Smooth muscle cell (in vitro differentiated cells): ENCODE measurements around the gene TTPAL. TPM values are rescaled to one million over a fixed set of nuclear protein-coding genes. Genes with fewer than 3 reads are reported as not detected.

Experiments
- DNase-seq: peaks from one replicate; lab custom pipeline; 2025; ENCODE audit not compliant: unreplicated experiment; lab: John Stamatoyannopoulos, UW
- H2AFZ ChIP-seq: fragments of 200-600 bp; sonication (generic); 2 replicates; pipeline ENCODE4 v1.6.0; 2016; ENCODE audit warnings: antibody characterized with exemption, low read depth, mild to moderate bottlenecking
- H3F3A ChIP-seq: fragments of 200-600 bp; sonication (generic); 2 replicates; pipeline ENCODE4 v1.6.0; 2017; ENCODE audit warnings: antibody characterized with exemption, low read depth
- H3K27ac ChIP-seq: fragments of 200-600 bp; sonication (generic); 2 replicates; pipeline ENCODE4 v1.5.1; 2016; ENCODE audit warnings: low read depth, mild to moderate bottlenecking
- H3K27me3 ChIP-seq: fragments of 200-600 bp; sonication (generic); 2 replicates; pipeline ENCODE4 v1.6.1; 2016; ENCODE audit warnings: low read depth, mild to moderate bottlenecking
- H3K36me3 ChIP-seq: fragments of 200-600 bp; sonication (generic); 2 replicates; pipeline ENCODE4 v1.5.1; 2016; ENCODE audit warnings: low read depth
- H3K4me1 ChIP-seq: fragments of 200-600 bp; sonication (generic); 2 replicates; pipeline ENCODE4 v1.5.1; 2016; ENCODE audit warnings: low read depth
- H3K4me2 ChIP-seq: fragments of 200-600 bp; sonication (generic); 2 replicates; pipeline ENCODE4 v1.6.0; 2016; ENCODE audit warnings: mild to moderate bottlenecking
- H3K4me3 ChIP-seq: fragments of 200-600 bp; sonication (generic); 2 replicates; pipeline ENCODE4 v1.5.1; 2016; ENCODE audit warnings: mild to moderate bottlenecking
- H3K79me2 ChIP-seq: fragments of 200-600 bp; sonication (generic); 2 replicates; pipeline ENCODE4 v1.6.0; 2016; ENCODE audit warnings: low read depth, mild to moderate bottlenecking
- H3K9ac ChIP-seq: fragments of 200-600 bp; sonication (generic); 2 replicates; pipeline ENCODE4 v1.6.0; 2016; ENCODE audit warnings: low read depth
- H3K9me3 ChIP-seq: fragments of 200-600 bp; sonication (generic); replicated peaks from 2 replicates; pipeline ENCODE4 v1.5.1; 2016; ENCODE audit warnings: low read depth
- H4K20me1 ChIP-seq: fragments of 200-600 bp; sonication (generic); 2 replicates; pipeline ENCODE4 v1.6.0; 2016; ENCODE audit warnings: low read depth
- WGBS: methylation state at CpG from one replicate; pipeline ENCODE4 v1.1.7; 2016; ENCODE audit warnings: low lambda C conversion rate; 5-methylcytosine and 5-hydroxymethylcytosine counted together
- polyA plus RNA-seq: library from polyadenylated mRNA; unstranded; fragments of >200 nt; fragmentation: Nextera tagmentation; extraction: Ambion mirVana; gene quantifications from 2 replicates; pipeline ENCODE4 v1.2.1, GENCODE V29; 2016
- total RNA-seq: library from RNA; depleted of rRNA; stranded (reverse); fragments of >200 nt; gene quantifications from 2 replicates; pipeline ENCODE4 v1.2.3, GENCODE V29; 2014
- TF ChIP-seq, protein P1 (sequence below): fragments of 200-600 bp; sonication (generic); IDR thresholded peaks from 2 replicates; pipeline ENCODE4 v1.5.1; 2017; ENCODE audit warnings: borderline replicate concordance, mild to moderate bottlenecking, antibody characterized with exemption; ENCODE audit not compliant: insufficient read depth, poor library complexity, severe bottlenecking

TTPAL gene
- total and polyA plus RNA-seq, 2 experiments from 2014 or later: 5.6 to 5.8 TPM

DNA sequence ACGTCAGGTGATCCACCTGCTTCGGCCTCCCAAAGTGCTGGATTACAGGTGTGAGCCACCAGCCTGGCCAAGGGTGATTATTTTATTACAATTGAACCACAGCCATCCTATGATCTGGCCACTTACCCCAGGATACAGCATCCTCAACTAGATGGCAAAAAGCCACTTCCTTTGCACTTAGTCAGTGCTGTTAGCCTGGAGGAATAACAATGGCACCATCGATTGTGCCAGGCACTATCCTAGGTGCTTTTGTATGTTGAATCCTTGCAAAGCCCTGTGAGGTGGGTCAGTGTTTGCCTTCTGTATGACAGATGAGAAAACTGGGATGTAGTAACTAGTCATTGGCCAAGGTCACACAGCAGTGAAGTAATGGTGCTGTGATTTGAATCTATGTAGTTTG lies 11.2 kb upstream of the TTPAL start:
- Histone ChIP-seq H3K36me3 (no peaks in the 10 kb centered on the region), H4K20me1 (no peaks in the 10 kb centered on the region), H3K27ac (no peak overlapping the region), H3K9me3 (no peaks in the 10 kb centered on the region), H3K9ac (no peak overlapping the region), H3K4me3 (no peak overlapping the region), H3K27me3 (no peaks in the 10 kb centered on the region), H3K4me1 (no peaks in the 10 kb centered on the region), H3K4me2 (no peak overlapping the region), H3F3A (no peaks in the 10 kb centered on the region), H3K79me2 (no peaks in the 10 kb centered on the region), H2AFZ (no peak overlapping the region)
- no peak for DNase-seq
- TF ChIP-seq, protein P1, sequence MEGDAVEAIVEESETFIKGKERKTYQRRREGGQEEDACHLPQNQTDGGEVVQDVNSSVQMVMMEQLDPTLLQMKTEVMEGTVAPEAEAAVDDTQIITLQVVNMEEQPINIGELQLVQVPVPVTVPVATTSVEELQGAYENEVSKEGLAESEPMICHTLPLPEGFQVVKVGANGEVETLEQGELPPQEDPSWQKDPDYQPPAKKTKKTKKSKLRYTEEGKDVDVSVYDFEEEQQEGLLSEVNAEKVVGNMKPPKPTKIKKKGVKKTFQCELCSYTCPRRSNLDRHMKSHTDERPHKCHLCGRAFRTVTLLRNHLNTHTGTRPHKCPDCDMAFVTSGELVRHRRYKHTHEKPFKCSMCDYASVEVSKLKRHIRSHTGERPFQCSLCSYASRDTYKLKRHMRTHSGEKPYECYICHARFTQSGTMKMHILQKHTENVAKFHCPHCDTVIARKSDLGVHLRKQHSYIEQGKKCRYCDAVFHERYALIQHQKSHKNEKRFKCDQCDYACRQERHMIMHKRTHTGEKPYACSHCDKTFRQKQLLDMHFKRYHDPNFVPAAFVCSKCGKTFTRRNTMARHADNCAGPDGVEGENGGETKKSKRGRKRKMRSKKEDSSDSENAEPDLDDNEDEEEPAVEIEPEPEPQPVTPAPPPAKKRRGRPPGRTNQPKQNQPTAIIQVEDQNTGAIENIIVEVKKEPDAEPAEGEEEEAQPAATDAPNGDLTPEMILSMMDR: no peak
- WGBS: 95% methylated on average over 3 of the region's 3 CpGs

DNA sequence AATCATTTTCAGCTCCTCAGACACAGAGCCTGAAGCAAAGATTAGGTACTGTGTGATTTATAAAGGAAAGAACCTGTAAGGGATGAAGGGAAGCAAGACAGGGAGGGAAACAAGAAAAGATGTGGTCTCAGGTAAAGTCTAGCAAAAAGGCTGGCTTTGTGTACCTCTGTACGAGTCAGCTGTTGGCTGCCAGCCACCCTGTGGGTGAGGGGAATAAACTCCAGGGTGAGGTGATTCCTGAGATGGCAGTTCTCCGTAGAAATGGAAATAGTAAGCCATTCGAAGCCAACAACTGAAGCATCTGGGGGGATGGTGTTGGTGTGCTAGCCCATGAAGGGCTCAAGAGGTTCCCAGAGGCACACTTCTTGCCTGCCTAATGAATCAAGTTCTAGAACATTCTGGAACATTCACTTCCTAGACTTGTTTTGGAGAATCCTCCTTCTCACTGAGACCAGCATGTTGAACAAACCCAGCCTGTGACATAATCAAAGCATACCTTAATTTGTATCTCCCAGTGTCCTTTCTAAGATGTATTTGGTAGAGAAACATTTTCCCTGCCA lies 10.6 kb upstream of the TTPAL start:
- no peak overlapping the region for H3K4me2 ChIP-seq
- no peak overlapping the region for H3K27ac ChIP-seq
- no peak overlapping the region for H3K9ac ChIP-seq
- TF ChIP-seq, protein P1: no peak
- H3K79me2 ChIP-seq: no peaks in the 10 kb centered on the region
- H3K4me3 ChIP-seq: no peak overlapping the region
- no peaks in the 10 kb centered on the region for H4K20me1 ChIP-seq
- no peak overlapping the region for H2AFZ ChIP-seq
- no peaks in the 10 kb centered on the region for H3F3A ChIP-seq
- H3K27me3 ChIP-seq: no peaks in the 10 kb centered on the region
- H3K4me1 ChIP-seq: no peaks in the 10 kb centered on the region
- no peaks in the 10 kb centered on the region for H3K9me3 ChIP-seq
- no peak for DNase-seq
- 87% methylated on average over 3 of the region's 3 CpGs for WGBS
- no peaks in the 10 kb centered on the region for H3K36me3 ChIP-seq

DNA sequence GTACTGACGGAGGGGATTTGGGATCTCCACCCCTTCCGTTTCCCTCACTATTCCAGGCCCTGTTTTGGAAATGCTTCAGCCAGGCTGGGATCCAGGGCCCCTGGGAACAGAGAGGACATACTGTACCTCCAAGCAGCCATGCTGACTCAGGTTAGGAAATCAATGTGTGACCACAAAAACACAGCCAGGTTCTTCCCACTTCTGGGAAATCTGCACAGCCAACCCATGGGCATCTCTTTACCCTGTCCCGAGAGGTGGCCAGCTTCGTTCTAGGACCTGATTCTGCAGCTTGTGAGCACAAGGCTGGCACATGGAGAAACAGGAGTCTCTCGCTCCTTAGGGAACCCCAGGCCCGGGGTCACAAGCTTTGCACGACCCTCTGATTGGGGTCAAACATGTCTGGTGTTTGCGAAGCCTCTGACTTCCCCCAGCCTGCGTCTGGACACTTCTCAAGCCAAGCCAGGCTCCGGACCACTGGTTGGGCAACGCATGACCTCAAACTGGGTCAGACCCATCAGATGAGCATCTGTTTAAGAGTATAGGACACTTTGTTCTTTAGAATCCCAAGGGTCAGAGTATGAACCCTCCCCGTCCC lies 8.3 kb upstream of the TTPAL start:
- Histone ChIP-seq H3K27ac (no peak overlapping the region), H3K79me2 (no peaks in the 10 kb centered on the region), H3K4me1 (no peaks in the 10 kb centered on the region), H3K9ac (no peak overlapping the region), H4K20me1 (no peaks in the 10 kb centered on the region), H3K4me2 (no peak overlapping the region), H3F3A (no peaks in the 10 kb centered on the region), H3K27me3 (no peaks in the 10 kb centered on the region), H3K9me3 (no peaks in the 10 kb centered on the region), H3K36me3 (no peaks in the 10 kb centered on the region), H2AFZ (no peak overlapping the region), H3K4me3 (no peak overlapping the region)
- TF ChIP-seq, protein P1: no peak
- 90% methylated on average over 12 of the region's 12 CpGs for WGBS
- no peak for DNase-seq
